Psoas muscle (tissue), 8 donors: ENCODE data around the gene MLLT1. TPM values are rescaled to one million over a fixed set of nuclear protein-coding genes. Genes with fewer than 3 reads are reported as not detected.

Experiments
- ATAC-seq, 4 donors: fragments of 200-7000 bp; cut with Tn5 transposase; one replicate each; pipeline ENCODE4 v1.9.1; 2020; ENCODE audit warnings: moderate library complexity in 3 of 4, mild to moderate bottlenecking in 2 of 4
- DNase-seq, 2 donors: peaks; one replicate each; pipeline ENCODE4 v3.0.0-alpha.2; 2020
- H3K27ac ChIP-seq: fragments of 200-600 bp; one replicate; pipeline ENCODE4 v1.8.0; 2022
- H3K27me3 ChIP-seq, 3 donors: fragments of 200-600 bp in 1 of 3; one replicate each; pipeline versions ENCODE4 v1.6.1 to v1.8.0; 2013 to 2022; ENCODE audit warnings: low read length in 2 of 3, mild to moderate bottlenecking in 2 of 3, moderate library complexity in 1 of 3; ENCODE audit not compliant: insufficient read depth in 3 of 3
- H3K36me3 ChIP-seq, 2 donors: fragments of 200-600 bp in 1 of 2; one replicate each; pipeline versions ENCODE4 v1.6.1 to v1.8.0; 2013 to 2022; ENCODE audit warnings: low read depth in 1 of 2, mild to moderate bottlenecking in 1 of 2, moderate library complexity in 1 of 2; ENCODE audit not compliant: insufficient read depth in 1 of 2
- H3K4me1 ChIP-seq: fragments of 200-600 bp; one replicate; pipeline ENCODE4 v1.8.0; 2022
- H3K4me3 ChIP-seq: fragments of 200-600 bp; one replicate; pipeline ENCODE4 v1.8.0; 2022; ENCODE audit warnings: mild to moderate bottlenecking
- H3K9me3 ChIP-seq: fragments of 200-600 bp; one replicate; pipeline ENCODE4 v1.8.0; 2022
- WGBS, 3 donors: extraction: QIAGEN DNeasy Blood & Tissue Kit; methylation state at CpG; one replicate each; pipeline versions ENCODE4 v1.1.6 to v1.1.7; 2013; 5-methylcytosine and 5-hydroxymethylcytosine counted together
- intact Hi-C, 2 donors: fragments of 100-400 bp; cut with DNase I; formaldehyde crosslinking; loops; one replicate each; pipeline versions ENCODE4 v1.11.0 to v1.14.2; 2022
- long read RNA-seq, 2 donors: library from polyadenylated mRNA; unstranded; transcript quantifications; one replicate each; pipeline ENCODE4 v2.0.0, GENCODE V29; 2021
- polyA plus RNA-seq, 3 donors: library from polyadenylated mRNA; stranded (reverse); fragments of 200-250 nt; gene quantifications; one replicate each; pipeline ENCODE4 v1.2.3, GENCODE V29; 2013
- total RNA-seq, 4 donors: library from RNA; stranded (reverse); fragmentation: NEBNext Ultra II Directional in 2 of 4; extraction: Animal tissue kit (Norgen Biotek cat#: 25700) in 2 of 4; gene quantifications; one replicate each; pipeline versions ENCODE4 v1.2.1 to v1.2.4, GENCODE V29; 2021 to 2023
- TF ChIP-seq, protein P1 (sequence below): fragments of 200-600 bp; IDR thresholded peaks from one replicate; pipeline ENCODE4 v1.8.0; 2022; ENCODE audit warnings: antibody characterized with exemption
- donor health status: healthy with polysubstance abuse.
- donor health status: DM: no; HTN: no; CAD: no; lungs with moderate emphysema.
- donor health status: Bipolar disorder and iron deficiency.
- donor health status: healthy.
- donor health status: DM: yes; HTN: yes; CAD: no.
- donor health status: DM: no; HTN: no; CAD: no.
- donor health status: DM: no; HTN: no; CAD: no.
- donor health status: DM: yes; HTN: yes; CAD: no.

Gene MLLT1, protein sequence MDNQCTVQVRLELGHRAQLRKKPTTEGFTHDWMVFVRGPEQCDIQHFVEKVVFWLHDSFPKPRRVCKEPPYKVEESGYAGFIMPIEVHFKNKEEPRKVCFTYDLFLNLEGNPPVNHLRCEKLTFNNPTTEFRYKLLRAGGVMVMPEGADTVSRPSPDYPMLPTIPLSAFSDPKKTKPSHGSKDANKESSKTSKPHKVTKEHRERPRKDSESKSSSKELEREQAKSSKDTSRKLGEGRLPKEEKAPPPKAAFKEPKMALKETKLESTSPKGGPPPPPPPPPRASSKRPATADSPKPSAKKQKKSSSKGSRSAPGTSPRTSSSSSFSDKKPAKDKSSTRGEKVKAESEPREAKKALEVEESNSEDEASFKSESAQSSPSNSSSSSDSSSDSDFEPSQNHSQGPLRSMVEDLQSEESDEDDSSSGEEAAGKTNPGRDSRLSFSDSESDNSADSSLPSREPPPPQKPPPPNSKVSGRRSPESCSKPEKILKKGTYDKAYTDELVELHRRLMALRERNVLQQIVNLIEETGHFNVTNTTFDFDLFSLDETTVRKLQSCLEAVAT
- total RNA-seq (10 to 100 TPM; 35.8 to 51.7 (median 44.0) TPM), polyA plus RNA-seq (10 to 100 TPM; 24.2 to 34.2 (median 25.2) TPM)
- long read RNA-seq, donor 1, partial matches to known transcripts = 5 of 32 reads
- long read RNA-seq, donor 1, other reads (novel, unspliced or antisense) = 27 of 32 reads
- long read RNA-seq, donor 2, full-length matches to known transcripts = 2 of 89 reads
- long read RNA-seq, donor 2, partial matches to known transcripts = 24 of 89 reads
- long read RNA-seq, donor 2, other reads (novel, unspliced or antisense) = 63 of 89 reads

DNA sequence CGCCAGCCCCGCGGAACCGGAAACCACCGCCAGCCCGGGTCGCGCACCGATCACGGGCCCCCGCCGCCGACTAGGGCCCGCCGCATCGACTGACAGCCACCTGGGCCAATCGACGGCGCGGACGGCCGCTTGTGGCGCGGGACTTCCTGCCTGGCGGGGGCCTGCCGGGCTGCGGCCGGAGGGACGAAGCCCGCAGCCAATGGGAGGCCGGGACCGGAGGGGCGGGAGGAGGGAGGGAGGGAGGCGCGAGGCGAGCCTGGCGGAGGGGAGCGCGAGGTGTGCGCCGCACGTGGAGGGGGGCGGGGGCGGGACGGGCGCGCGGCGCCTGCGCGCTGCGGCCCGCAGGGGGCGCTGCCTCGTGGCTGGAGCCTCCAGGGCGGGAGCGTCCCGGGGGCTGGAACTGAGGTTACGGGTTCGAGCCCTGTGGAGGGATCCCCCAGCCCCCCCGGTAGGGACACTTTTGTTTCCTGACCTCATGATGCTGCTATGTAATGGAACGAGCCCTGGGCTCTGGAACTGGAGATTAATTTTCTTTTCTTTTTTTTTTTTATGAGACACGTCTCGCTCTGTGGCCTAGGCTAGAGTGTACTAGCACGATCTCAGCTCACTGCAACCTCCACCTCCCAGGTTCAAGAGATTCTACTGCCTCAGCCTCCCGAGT is at the start of gene MLLT1:
Gene MLLT1 (minus strand): TSS at position 45 of the 661 bp plus-strand sequence. CDS start 191 bp downstream, outside the sequence.
- intact Hi-C loops = loop anchor here (2.0 to 10.0 kb wide), 3 partner anchors 55 to 305 kb away; partner anchors contain the start of gene RANBP3 (in 1 of the 2)
- Histone ChIP-seq H3K27me3 (no peaks in the 10 kb centered on the region), H3K4me3 (peak within 1 kb of the TSS; percentile 93), H3K36me3 (no peaks in the 10 kb centered on the region), H3K27ac (peak within 1 kb of the TSS; percentile 86), H3K9me3 (no peaks in the 10 kb centered on the region), H3K4me1 (peaks cover 35% of the 10 kb centered on the region)
- TF ChIP-seq, protein P1, sequence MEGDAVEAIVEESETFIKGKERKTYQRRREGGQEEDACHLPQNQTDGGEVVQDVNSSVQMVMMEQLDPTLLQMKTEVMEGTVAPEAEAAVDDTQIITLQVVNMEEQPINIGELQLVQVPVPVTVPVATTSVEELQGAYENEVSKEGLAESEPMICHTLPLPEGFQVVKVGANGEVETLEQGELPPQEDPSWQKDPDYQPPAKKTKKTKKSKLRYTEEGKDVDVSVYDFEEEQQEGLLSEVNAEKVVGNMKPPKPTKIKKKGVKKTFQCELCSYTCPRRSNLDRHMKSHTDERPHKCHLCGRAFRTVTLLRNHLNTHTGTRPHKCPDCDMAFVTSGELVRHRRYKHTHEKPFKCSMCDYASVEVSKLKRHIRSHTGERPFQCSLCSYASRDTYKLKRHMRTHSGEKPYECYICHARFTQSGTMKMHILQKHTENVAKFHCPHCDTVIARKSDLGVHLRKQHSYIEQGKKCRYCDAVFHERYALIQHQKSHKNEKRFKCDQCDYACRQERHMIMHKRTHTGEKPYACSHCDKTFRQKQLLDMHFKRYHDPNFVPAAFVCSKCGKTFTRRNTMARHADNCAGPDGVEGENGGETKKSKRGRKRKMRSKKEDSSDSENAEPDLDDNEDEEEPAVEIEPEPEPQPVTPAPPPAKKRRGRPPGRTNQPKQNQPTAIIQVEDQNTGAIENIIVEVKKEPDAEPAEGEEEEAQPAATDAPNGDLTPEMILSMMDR = peak; percentile 80
- 3 to 6% (median 3%) methylated on average over 20 to 66 of the region's 66 CpGs for WGBS, 3 donors
- DNase-seq (peak; percentile 98 to 99), ATAC-seq (peak; percentile 97 to 98 (median 97))

DNA sequence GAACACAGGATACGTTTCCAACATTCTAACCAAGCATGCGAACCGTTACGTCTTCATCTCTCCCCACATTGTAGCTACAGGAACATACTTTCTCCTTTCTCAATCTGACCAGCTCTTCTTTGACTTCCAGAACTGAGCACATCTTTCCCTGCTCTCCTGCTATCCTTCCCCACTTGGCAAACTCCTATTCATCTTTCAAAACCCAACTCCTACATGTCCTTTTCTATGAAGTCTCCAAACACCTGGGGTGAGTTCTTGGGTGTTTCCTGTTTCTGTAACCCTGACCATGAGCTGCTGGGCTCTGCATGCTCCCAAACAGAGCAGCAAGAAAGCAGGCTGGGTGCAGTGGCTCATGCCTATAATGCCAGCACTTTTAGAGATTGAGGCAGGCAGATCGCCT is 47.0 kb upstream of the MLLT1 start:
- intact Hi-C loops = no loop called here
- Histone ChIP-seq H3K27ac (no peak overlapping the region), H3K36me3 (no peaks in the 10 kb centered on the region), H3K4me3 (no peak overlapping the region), H3K9me3 (no peaks in the 10 kb centered on the region), H3K27me3 (peaks cover 0 to 7% (median 0%) of the 10 kb centered on the region in 3 donors), H3K4me1 (no peaks in the 10 kb centered on the region)
- WGBS, 3 donors = 78 to 83% (median 83%) methylated on average over 5 of the region's 5 CpGs
- ATAC-seq (no peak), DNase-seq (no peak)
- TF ChIP-seq, protein P1 = no peak

DNA sequence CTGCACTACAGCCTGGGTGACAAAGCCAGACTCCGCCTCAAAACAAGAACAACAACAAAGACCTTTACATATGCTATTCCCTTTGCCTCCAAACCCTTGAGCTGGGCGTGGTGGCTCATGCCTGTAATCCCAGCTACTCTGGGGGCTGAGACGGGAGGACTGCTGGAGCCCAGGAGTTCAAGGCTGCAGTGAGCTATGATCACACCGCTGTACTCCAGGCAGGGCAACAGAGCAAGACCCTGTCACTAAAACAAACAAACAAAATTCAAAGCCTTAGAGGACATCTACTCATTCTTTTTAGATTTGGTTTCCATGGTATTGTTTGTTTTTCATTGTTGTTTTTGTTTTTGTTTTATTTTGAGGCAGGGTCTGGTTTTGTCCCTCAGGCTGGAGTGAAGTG is 45.8 kb upstream of the MLLT1 start:
- H3K9me3 ChIP-seq = no peaks in the 10 kb centered on the region
- ATAC-seq (no peak), DNase-seq (no peak)
- H3K4me1 ChIP-seq = no peaks in the 10 kb centered on the region
- H3K27ac ChIP-seq = no peak overlapping the region
- H3K36me3 ChIP-seq = no peaks in the 10 kb centered on the region
- 64 to 77% (median 69%) methylated on average over 4 of the region's 4 CpGs for WGBS, 3 donors
- TF ChIP-seq, protein P1 = no peak
- H3K4me3 ChIP-seq = no peak overlapping the region
- peaks cover 0 to 10% (median 0%) of the 10 kb centered on the region in 3 donors for H3K27me3 ChIP-seq
- intact Hi-C loops = no loop called here

DNA sequence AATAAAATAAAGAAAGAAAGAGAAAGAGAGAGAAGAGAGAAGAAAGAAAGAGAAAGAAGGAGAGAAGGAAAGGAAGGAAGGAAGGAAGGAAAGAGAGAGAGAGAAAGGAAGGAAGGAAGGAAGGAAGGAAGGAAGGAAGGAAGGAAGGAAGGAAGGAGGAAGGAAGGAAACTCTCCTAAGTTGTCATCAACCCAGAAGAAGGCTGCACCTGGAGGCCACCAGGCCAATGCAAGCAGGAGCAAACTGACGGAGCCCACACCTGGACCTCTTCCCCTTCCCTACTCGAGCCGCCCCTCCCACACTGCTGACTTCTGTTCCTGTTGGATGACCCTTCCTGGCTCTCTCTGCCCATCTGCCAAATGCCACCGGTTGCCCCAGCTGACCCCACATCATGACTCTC is 45.0 kb upstream of the MLLT1 start:
- H3K4me3 ChIP-seq = no peak overlapping the region
- H3K27ac ChIP-seq = no peak overlapping the region
- TF ChIP-seq, protein P1 = no peak
- peaks cover 0 to 16% (median 0%) of the 10 kb centered on the region in 3 donors for H3K27me3 ChIP-seq
- ATAC-seq (no peak), DNase-seq (no peak)
- no peaks in the 10 kb centered on the region for H3K36me3 ChIP-seq
- intact Hi-C loops = no loop called here
- no peaks in the 10 kb centered on the region for H3K9me3 ChIP-seq
- no peaks in the 10 kb centered on the region for H3K4me1 ChIP-seq
- WGBS, 3 donors = 40 to 54% (median 50%) methylated on average over 4 of the region's 4 CpGs
